DND-41 (cell line): ENCODE measurements around the gene DHRS3.

Source experiments
- ATAC-seq: fragments of 200-7000 bp; cut with Tn5 transposase; 3 replicates; pipeline ENCODE4 v1.9.1; 2021; ENCODE audit warnings: low read depth; ENCODE audit not compliant: insufficient read depth
- DNase-seq: peaks from one replicate; pipeline ENCODE4 v3.0.0-alpha.2; 2020
- H2AFZ ChIP-seq: 2 replicates; pipeline ENCODE4 v1.6.0; 2012; ENCODE audit warnings: low read depth, low read length
- H3K27ac ChIP-seq: 2 replicates; pipeline ENCODE4 v1.5.1; 2012; ENCODE audit warnings: low read length, inconsistent platforms
- H3K27me3 ChIP-seq: fragments of 200-600 bp; sonication (generic); 2 replicates; pipeline ENCODE4 v1.6.0; 2012; ENCODE audit warnings: low read length, mild to moderate bottlenecking, inconsistent platforms; ENCODE audit not compliant: insufficient read depth, poor library complexity
- H3K36me3 ChIP-seq: 2 replicates; pipeline ENCODE4 v1.5.1; 2012; ENCODE audit warnings: low read length, inconsistent platforms; ENCODE audit not compliant: insufficient read depth
- H3K4me1 ChIP-seq: 2 replicates; pipeline ENCODE4 v1.5.1; 2012; ENCODE audit warnings: mild to moderate bottlenecking, low read length; ENCODE audit not compliant: insufficient read depth
- H3K4me2 ChIP-seq: 2 replicates; pipeline ENCODE4 v1.6.0; 2012; ENCODE audit warnings: mild to moderate bottlenecking, moderate library complexity, low read length, inconsistent platforms; ENCODE audit not compliant: insufficient read depth
- H3K4me3 ChIP-seq, 2 experiments: fragments of 200-600 bp in 1 of 2; shearing (Covaris generic) in 1 of 2; 2 replicates each; pipeline ENCODE4 v1.5.1; 2012 to 2016; ENCODE audit warnings: inconsistent platforms in 2 of 2, low read length in 2 of 2, mild to moderate bottlenecking in 2 of 2, low read depth in 1 of 2, moderate library complexity in 1 of 2
- H3K79me2 ChIP-seq: 2 replicates; pipeline ENCODE4 v1.6.0; 2012; ENCODE audit warnings: low read length, inconsistent platforms; ENCODE audit not compliant: insufficient read depth
- H3K9ac ChIP-seq: 2 replicates; pipeline ENCODE4 v1.6.0; 2012; ENCODE audit warnings: low read depth, mild to moderate bottlenecking, inconsistent platforms, low read length, moderate library complexity
- H3K9me3 ChIP-seq: 2 replicates; pipeline ENCODE4 v1.5.1; 2012; ENCODE audit warnings: low read length, moderate library complexity, mild to moderate bottlenecking, inconsistent platforms; ENCODE audit not compliant: insufficient read depth, severe bottlenecking
- H4K20me1 ChIP-seq: 2 replicates; pipeline ENCODE4 v1.6.0; 2012; ENCODE audit warnings: low read length; ENCODE audit not compliant: insufficient read depth
- CTCF ChIP-seq: IDR thresholded peaks from 2 replicates; pipeline ENCODE4 v1.5.1; 2012; ENCODE audit warnings: borderline replicate concordance, low read length, moderate library complexity, mild to moderate bottlenecking; ENCODE audit not compliant: poor library complexity, severe bottlenecking; ENCODE audit errors: extremely low read depth
- EZH2 ChIP-seq: IDR thresholded peaks from 3 replicates; pipeline ENCODE4 v1.6.1; 2012; ENCODE audit warnings: borderline replicate concordance, low read depth, mild to moderate bottlenecking, moderate library complexity, low read length, inconsistent platforms; ENCODE audit not compliant: severe bottlenecking

The DHRS3 gene

DNA sequence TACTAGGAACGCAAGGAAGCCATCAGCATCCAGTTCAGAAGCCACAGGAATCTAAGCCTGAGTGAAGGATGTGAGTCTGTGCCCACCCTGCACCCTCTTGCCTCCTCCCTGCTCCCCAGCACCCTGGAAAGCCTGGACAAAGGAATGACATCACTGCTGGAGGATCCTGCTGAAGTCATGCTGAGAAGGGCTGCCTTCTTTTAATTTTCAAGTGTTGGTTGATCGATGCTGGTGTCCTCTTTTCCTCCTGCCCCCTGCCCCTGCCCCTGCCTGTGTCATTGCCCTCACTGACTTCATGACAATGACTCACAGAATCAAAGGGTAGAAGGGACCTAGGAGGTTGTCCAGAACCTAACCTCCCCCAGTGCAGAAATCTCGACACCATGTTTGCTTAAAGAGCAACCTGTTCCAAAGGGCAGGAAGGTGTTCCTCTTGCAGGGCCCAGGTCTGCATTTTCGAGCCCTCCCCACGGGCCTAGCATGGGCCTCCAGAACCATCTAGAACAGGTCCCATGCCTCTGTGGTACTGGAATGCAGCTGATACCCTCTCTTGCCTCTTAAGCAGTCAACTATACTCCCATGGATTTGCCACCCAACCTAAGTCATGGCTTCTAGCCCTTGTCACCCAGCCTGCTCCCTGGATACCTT is 9.6 kb downstream of the DHRS3 start:
- H3K9me3 ChIP-seq, result no peaks in the 10 kb centered on the region
- peaks cover 49% of the 10 kb centered on the region for H3K36me3 ChIP-seq
- peaks cover 79% of the 10 kb centered on the region for H3K79me2 ChIP-seq
- H3K9ac ChIP-seq, result no peak overlapping the region
- TF ChIP-seq CTCF, result no peak
- TF ChIP-seq EZH2, result no peak
- peaks cover 21% of the 10 kb centered on the region for H4K20me1 ChIP-seq
- ATAC-seq (no peak), DNase-seq (no peak)
- H3K4me3 ChIP-seq, result no peak overlapping the region
- H3K4me2 ChIP-seq, result no peak overlapping the region
- H2AFZ ChIP-seq, result no peak overlapping the region
- H3K27me3 ChIP-seq, result no peaks in the 10 kb centered on the region
- H3K4me1 ChIP-seq, result 0 out of 2 replicates have a peak, but pooled peaks cover 4% of the 10 kb centered on the region
- no peak overlapping the region for H3K27ac ChIP-seq

- H3K27ac ChIP-seq, result no peak overlapping the region
- H3K9me3 ChIP-seq, result no peaks in the 10 kb centered on the region
- H3K4me1 ChIP-seq, result no peaks in the 10 kb centered on the region
- H3K4me3 ChIP-seq, result no peak overlapping the region
- H4K20me1 ChIP-seq, result peaks cover 23% of the 10 kb centered on the region
- no peaks in the 10 kb centered on the region for H3K27me3 ChIP-seq
- DNase-seq, result no peak
- no peak overlapping the region for H2AFZ ChIP-seq
- peaks cover 40% of the 10 kb centered on the region for H3K36me3 ChIP-seq
- no peak for ATAC-seq
- no peak overlapping the region for H3K4me2 ChIP-seq
- H3K9ac ChIP-seq, result no peak overlapping the region
- TF ChIP-seq EZH2 (no peak), CTCF (no peak)
- H3K79me2 ChIP-seq, result peaks cover 80% of the 10 kb centered on the region
These were observed 10.7 kb downstream of the DHRS3 start for GRCh38 chr1:12607263-12607662.

DNA sequence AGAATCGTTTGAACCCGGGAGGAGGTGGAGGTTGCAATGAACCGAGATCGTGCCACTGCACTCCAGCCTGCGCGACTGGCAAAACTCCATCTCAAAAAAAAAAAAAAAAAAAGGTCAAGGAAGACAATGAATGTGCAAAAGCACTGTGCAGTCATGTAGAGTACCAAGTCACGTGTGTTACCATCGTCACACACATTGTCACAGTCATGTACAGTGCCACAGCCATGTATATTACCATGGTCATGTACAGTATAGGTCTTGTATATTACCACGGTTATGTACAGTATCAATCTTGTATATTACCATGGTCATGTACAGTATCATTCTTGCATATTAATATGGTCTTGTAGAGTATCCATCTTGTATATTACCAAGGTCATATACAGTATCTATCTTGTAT is 13.0 kb downstream of the DHRS3 start:
- H3K9me3 ChIP-seq, result no peaks in the 10 kb centered on the region
- TF ChIP-seq EZH2 (no peak), CTCF (no peak)
- no peak for ATAC-seq

More for the DNA sequence above, 13.0 kb downstream of the DHRS3 start:
- Histone ChIP-seq H3K79me2 (peaks cover 83% of the 10 kb centered on the region), H3K36me3 (peaks cover 22% of the 10 kb centered on the region), H3K4me1 (no peaks in the 10 kb centered on the region), H3K27me3 (no peaks in the 10 kb centered on the region), H3K9ac (no peak overlapping the region), H3K4me3 (no peak overlapping the region), H4K20me1 (peaks cover 36% of the 10 kb centered on the region), H2AFZ (no peak overlapping the region), H3K4me2 (no peak overlapping the region), H3K27ac (no peak overlapping the region)
- DNase-seq, result no peak
